Measurements from ENCODE around the gene SURF2. TPM values are rescaled to one million over a fixed set of nuclear protein-coding genes. Genes with fewer than 3 reads are reported as not detected.

Gene SURF2
- total and polyA plus RNA-seq, 9 of the 15 experiments (the other 6 are each of a cell fraction or from before 2014, with no cell fraction given): 5.5 to 82.5 (median 21.3) TPM

- no peak for TF ChIP-seq MEF2D (tag; conservative IDR thresholded peaks at IDR 0.05; ENCODE audit: low read depth)
- TF ChIP-seq SRSF1 (IDR thresholded peaks at IDR 0.05; ENCODE audit: low read depth, low read length): no peak
- TF ChIP-seq HBP1 (CRISPR knock-in tag; IDR thresholded peaks at IDR 0.05): no peak
- TF ChIP-seq TCF7L2 (IDR thresholded peaks at IDR 0.05; ENCODE audit: low read depth, low read length): no peak
- TF ChIP-seq ZNF696 (CRISPR knock-in tag; conservative IDR thresholded peaks at IDR 0.05): no peak
- TF ChIP-seq HOMEZ (CRISPR knock-in tag; IDR thresholded peaks at IDR 0.05): no peak
- TF ChIP-seq ZBTB8A (IDR thresholded peaks at IDR 0.05; ENCODE audit: partially characterized antibody): no peak
- peak; percentile 98 for TF ChIP-seq ETV1 (tag; conservative IDR thresholded peaks at IDR 0.05; ENCODE audit: low read depth)
- no peak for TF ChIP-seq ZNF75A (CRISPR knock-in tag; IDR thresholded peaks at IDR 0.05)
- TF ChIP-seq RB1 (IDR thresholded peaks at IDR 0.05; ENCODE audit: low read depth): peak; percentile 99
- peak; percentile 58 to 71; a peak in 1 of 4 replicates for TF ChIP-seq TBL1XR1 (IDR thresholded peaks at IDR 0.05; ENCODE audit: low read length in 2 of 2)
- TF ChIP-seq IFI16 (CRISPR knock-in tag; IDR thresholded peaks at IDR 0.05): no peak
- TF ChIP-seq ZNF551 (CRISPR knock-in tag; IDR thresholded peaks at IDR 0.05): no peak
- peak in 1 of 2 experiments; percentile 28; a peak in 1 of 4 replicates for TF ChIP-seq SIX5 (IDR thresholded peaks at IDR 0.05; ENCODE audit: borderline replicate concordance in 1 of 2, insufficient read depth in 1 of 2, low read depth in 1 of 2, low read length in 2 of 2)
- TF ChIP-seq ZBTB49 (CRISPR knock-in tag; IDR thresholded peaks at IDR 0.05; ENCODE audit: borderline replicate concordance): no peak
- TF ChIP-seq FOXA3 (CRISPR knock-in tag; conservative IDR thresholded peaks at IDR 0.05 in 1 of 2, IDR thresholded peaks at IDR 0.05 in 1 of 2): peak in 1 of 2 experiments; percentile 61; a peak in 1 of 4 replicates
- peak; percentile 54; the same call in 1 of the 2 replicates for TF ChIP-seq TGIF2 (CRISPR knock-in tag; IDR thresholded peaks at IDR 0.05)
- no peak for TF ChIP-seq CC2D1A (IDR thresholded peaks at IDR 0.05)
- TF ChIP-seq, protein P1, sequence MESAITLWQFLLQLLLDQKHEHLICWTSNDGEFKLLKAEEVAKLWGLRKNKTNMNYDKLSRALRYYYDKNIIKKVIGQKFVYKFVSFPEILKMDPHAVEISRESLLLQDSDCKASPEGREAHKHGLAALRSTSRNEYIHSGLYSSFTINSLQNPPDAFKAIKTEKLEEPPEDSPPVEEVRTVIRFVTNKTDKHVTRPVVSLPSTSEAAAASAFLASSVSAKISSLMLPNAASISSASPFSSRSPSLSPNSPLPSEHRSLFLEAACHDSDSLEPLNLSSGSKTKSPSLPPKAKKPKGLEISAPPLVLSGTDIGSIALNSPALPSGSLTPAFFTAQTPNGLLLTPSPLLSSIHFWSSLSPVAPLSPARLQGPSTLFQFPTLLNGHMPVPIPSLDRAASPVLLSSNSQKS (CRISPR knock-in tag; IDR thresholded peaks at IDR 0.05): no peak
- no peak; the same call in 1 of the 2 replicates for TF ChIP-seq TCF7 (IDR thresholded peaks at IDR 0.05; ENCODE audit: borderline replicate concordance)
- no peak for TF ChIP-seq CBX5 (IDR thresholded peaks at IDR 0.05; ENCODE audit: borderline replicate concordance, low read depth)
Measured at GRCh38 chr9:133335924-133336811, 20.2 kb upstream of the SURF2 start, which contains the start of gene SURF6 (continued).
